GM20431 (cell line): ENCODE data around the gene PPIL6.

Experiments
- in situ Hi-C: fragments of 300-500 bp; cut with MseI, MboI; formaldehyde crosslinking; loops from one replicate; pipeline ENCODE4 v1.15.0; 2020; ENCODE audit warnings: low sequenced_read_pairs; ENCODE audit not compliant: unreplicated experiment

The PPIL6 gene

DNA sequence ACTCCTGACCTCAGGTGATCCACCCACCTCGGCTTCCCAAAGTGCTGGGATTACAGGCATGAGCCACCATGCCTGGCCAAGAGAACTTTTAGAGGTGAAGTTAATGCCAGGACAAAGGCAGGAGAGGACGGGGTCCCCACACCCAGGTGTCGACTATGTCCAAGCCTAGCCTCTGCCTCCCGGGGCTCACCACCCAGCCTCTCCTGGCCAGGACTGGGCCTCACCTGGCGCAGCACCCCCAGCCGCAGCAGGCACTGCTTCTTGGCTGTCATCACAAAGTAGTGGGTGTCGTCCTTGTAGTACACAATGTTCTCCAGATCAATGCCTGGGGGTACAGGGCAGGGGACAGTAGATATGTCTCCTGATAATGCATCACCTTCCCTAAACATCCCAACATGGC, 10.9 kb upstream of the PPIL6 start:
- in situ Hi-C loops, result no loop called here

DNA sequence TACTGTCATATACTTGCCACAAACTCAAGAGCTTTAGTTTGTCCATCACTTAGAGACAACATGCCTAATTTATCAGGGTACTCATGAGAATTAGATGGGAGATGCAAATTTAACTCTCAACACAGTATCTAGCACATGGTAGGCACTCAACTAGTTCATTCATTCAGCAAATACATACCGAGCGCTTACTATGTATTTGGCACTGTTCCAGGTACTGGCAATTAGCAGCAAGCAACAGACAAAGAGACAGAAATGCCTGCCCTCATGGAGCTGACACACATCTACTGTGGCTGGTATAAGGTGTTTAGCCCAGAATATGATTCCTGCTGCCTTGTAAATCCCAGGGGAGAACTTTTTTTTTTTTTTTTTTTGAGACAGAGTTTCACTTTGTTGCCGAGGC, 10.4 kb upstream of the PPIL6 start:
- in situ Hi-C loops, result no loop called here

DNA sequence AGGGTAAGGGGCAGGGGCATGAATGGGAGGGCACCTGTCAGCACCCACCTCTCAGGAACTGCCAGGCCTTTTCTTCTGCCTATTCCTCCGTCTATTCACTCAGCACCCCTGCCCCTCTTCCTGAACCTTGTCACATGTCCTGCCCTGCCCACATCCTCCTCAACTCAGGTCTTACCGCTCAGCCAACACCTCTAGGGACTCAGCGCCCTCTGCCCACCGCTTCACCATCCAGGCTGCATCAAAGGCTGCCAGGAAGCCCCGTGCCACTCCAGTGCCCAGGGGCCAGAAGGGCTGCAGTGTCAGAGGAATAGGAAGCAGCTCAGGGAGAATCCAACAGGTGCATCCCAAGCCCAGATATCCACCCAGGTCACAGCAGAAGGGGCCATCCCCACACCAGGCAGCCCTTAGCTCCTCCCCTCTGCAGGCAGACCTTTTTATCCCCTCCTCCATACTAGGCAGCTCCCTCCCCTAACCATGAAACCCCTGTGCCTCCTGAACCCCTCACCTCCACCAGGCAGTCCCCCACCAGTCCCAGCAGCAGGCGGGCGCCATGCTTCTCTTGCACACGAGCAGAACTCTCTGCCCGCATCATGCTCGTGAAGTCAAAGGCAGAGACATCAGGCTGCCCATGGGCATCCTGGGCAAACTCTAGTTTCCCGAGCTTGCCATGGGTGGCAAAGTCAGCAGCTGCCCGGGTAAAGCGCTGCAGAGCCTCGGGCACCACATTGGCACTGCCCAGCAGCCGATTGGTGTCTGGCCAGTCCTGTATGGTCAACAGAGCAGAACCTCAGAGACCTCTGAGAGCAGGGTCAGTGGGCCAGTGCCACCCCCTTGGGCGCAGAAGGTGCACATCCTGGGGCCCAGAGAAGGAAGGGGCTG, 9.6 kb upstream of the PPIL6 start:
- in situ Hi-C loops, result no loop called here

GRCh38 chr6:109449064-109449794, 8.8 kb upstream of the PPIL6 start:
- in situ Hi-C loops, result no loop called here

DNA sequence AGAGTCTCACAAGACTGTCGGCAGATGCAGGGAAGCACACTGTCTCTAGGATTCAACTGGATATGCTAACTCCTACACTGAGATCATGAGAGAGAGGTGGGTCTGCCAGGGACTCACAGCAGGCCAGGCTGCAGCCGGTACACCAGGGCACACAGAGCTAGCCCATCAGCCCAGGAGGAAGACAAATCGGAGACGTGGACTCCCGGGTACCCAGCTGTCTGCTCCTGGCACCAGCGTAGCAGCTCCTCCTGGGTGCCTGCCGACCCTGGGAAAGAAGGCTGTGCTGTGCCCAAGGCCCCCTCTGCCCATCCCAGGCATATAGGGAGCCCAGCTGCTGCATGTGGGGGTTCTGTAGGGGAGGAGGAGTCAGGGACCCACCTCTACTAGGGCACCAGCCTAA, 8.2 kb upstream of the PPIL6 start:
- in situ Hi-C loops, result no loop called here

GRCh38 chr6:109447878-109448555, 7.6 kb upstream of the PPIL6 start:
- in situ Hi-C loops, result no loop called here

GRCh38 chr6:109447087-109447486, 6.7 kb upstream of the PPIL6 start:
- in situ Hi-C loops, result no loop called here

DNA sequence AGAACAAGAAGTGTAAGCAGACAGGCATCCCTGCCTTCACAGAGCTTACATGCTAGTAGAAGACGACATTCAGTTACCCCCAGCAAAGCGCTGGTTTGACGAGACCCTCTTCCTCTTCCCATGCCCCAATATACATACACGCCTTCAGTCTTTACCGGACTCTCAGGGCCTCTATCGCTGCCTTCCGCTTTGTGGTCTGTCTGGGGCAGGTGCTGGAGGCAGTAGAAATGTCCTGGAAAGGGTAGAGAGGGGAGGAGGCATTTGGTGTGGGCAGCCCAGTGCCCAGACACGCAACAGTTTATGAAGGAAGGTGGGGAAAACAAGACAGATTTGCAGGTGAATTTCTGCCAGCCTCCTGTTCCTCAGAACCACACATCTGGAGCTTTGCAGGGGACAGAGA, 6.1 kb upstream of the PPIL6 start:
- in situ Hi-C loops, result no loop called here

DNA sequence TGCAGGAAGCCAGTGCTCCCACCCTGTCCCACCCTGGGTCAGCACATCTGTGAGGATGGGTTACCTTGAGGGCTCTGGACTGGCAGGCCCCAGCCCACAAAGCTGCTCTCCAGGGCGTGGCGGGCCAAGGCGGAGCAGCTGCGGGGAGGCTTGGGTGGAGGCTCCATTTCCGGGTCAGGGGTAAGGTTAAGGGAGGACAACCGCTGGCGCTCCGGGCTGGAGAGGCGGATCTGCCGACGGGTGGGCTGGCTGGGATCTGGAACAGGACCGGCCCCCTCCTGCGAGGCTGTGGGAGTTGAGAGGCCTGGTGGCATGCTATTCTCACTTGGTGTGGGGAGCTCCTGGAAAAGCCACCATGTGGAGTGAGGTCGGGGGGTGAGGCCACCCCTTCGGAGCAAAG, 5.6 kb upstream of the PPIL6 start:
- in situ Hi-C loops, result no loop called here

DNA sequence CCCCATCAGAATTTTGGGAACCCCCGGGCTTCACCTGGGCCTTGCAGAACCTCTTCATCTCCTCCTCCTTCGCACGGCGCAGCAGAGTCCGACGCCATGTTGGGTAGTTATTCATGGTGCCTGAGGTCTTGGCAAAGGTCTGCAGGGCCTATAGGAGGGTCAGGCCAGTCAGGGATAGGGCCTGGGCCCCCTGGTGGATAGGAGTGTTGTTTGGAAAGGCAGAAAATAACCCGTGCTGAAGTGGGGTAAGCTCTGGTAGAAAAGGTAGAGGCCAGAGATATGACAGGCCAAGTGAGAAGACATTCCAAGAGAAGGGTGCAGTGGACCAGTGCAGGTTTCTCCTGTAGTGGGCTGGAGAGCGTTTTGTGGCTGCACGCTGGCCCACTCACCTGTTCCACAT, 5.0 kb upstream of the PPIL6 start:
- in situ Hi-C loops, result no loop called here

GRCh38 chr6:109443425-109443950, 3.1 kb upstream of the PPIL6 start:
- in situ Hi-C loops, result no loop called here

GRCh38 chr6:109442393-109442924, 2.0 kb upstream of the PPIL6 start:
- in situ Hi-C loops, result no loop called here

GRCh38 chr6:109441069-109441816, 815 bp upstream of the PPIL6 start:
- in situ Hi-C loops, result no loop called here

GRCh38 chr6:109436041-109436440, 4.4 kb downstream of the PPIL6 start:
- in situ Hi-C loops, result no loop called here

DNA sequence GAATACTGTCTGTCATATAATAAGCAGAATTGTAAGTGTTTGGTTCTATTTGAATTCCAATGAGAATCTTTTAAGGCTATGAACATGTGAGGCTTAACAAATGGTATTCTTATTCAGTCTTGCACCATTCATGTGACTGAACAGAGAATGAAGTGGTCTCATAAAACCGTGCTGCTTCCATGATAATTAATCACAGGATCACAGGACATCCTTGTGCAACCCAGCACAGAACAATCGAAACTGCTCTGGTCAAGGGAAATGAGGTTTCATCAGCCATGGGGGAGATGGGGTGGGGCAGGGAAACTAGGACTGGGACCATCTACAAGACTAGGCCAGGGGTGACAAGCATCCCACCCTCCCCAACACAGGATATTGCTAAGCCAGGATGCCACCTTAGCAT, 6.0 kb downstream of the PPIL6 start:
- in situ Hi-C loops, result no loop called here

DNA sequence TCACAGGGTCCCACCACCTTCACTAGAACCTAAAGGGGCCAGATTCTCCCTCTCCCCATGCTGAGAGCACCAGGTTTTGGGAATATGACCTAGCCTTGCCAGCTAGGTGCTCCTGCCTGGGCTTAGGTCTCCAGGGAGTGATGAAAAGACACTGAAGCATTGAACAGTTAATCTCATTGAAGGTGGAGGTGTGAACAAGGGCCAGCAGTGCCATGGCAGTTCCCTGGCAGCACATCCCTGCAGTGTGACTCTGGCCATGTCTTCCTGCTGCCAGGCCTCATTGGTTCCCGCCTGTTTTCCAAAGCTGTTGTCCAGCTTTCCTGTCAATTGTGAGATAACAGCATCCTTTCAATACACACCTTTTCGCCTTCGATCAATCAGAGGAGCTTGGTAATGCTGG, 10.9 kb downstream of the PPIL6 start:
- in situ Hi-C loops, result no loop called here

GRCh38 chr6:109428889-109429477, 11.4 kb downstream of the PPIL6 start:
- in situ Hi-C loops, result no loop called here

- in situ Hi-C loops, result no loop called here
Observed at GRCh38 chr6:109424946-109425345, 15.5 kb downstream of the PPIL6 start.

DNA sequence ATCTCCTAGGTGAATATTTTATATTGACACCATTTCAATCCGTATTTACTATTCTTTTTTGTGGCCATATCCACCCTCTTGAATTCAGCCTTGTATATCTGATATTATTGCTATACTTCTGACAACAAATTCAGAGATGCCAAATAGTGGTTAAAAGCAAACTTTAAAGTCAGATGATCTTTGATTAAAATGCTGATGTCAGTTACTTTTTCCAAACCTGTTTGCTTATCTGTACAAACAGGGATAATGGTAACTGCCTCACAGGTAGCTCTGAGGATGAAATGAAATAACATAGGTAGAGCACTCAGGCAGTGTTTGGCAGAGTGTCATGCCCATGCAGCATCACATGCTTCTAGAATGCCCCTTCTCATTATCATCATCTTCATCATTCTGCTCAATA, 19.2 kb downstream of the PPIL6 start:
- in situ Hi-C loops, result no loop called here
